Bronchial epithelial cell (primary cell): ENCODE measurements around the gene SERPINB4. TPM values are rescaled to one million over a fixed set of nuclear protein-coding genes. Genes with fewer than 3 reads are reported as not detected.

Experiments
- DNase-seq: peaks from one replicate; pipeline ENCODE4 v3.0.0-alpha.2; 2010; ENCODE audit warnings: low read depth
- FAIRE-seq: peaks from 2 replicates; lab custom pipeline; 2011; peaks lifted over from hg19 to GRCh38; lab: Jason Lieb, UNC
- H3K27me3 ChIP-seq: 2 replicates; pipeline ENCODE4 v1.5.1; 2011; ENCODE audit warnings: low read length; ENCODE audit not compliant: control insufficient read depth, insufficient read depth
- H3K36me3 ChIP-seq: 2 replicates; pipeline ENCODE4 v1.5.1; 2011; ENCODE audit warnings: low read length; ENCODE audit not compliant: control insufficient read depth, insufficient read depth
- H3K4me3 ChIP-seq: 2 replicates; pipeline ENCODE4 v1.5.1; 2011; ENCODE audit warnings: mild to moderate bottlenecking, low read depth, low read length, control low read depth
- CTCF ChIP-seq: IDR thresholded peaks from 2 replicates; pipeline ENCODE4 v1.5.1; 2011; ENCODE audit warnings: mild to moderate bottlenecking, moderate library complexity, low read length, control low read depth, inconsistent platforms; ENCODE audit not compliant: insufficient read depth, severe bottlenecking
- total RNA-seq: library from RNA; depleted of rRNA; stranded (reverse); fragments of >200 nt; gene quantifications from 2 replicates; pipeline ENCODE4 v1.2.1, GENCODE V29; 2014

Gene SERPINB4
- total RNA-seq, 1 donor from 2014 or later: 0.26 TPM

DNA sequence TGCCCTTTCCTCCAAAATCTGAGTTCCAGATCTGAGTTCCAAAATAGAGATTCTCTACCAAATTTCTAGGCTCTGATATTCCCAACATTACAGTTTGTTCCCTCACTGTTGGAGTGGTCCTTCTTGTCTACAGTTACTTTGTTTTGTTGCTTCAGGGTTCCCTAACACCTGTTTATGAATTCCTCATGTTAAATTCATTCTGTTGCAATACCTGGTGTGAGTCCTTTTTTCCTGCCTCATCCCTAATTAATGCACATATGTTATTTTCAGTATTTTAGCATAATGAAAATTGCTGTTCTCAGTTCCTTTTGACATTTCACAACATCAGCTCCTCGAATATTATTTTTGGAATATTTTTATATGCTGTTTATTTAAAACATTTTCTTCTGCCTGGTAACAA, 40.7 kb downstream of the SERPINB4 start:
- no peak for FAIRE-seq
- DNase-seq: peak; percentile 48

GRCh38 chr18:63596964-63597363, 47.1 kb downstream of the SERPINB4 start:
- no peak overlapping the region for H3K4me3 ChIP-seq
- FAIRE-seq (peak; percentile 62), DNase-seq (no peak)
- TF ChIP-seq CTCF: no peak
- H3K36me3 ChIP-seq: peaks cover 5% of the 10 kb centered on the region
- no peaks in the 10 kb centered on the region for H3K27me3 ChIP-seq

More for the DNA sequence above, 40.7 kb downstream of the SERPINB4 start:
- TF ChIP-seq CTCF: no peak
- Histone ChIP-seq H3K36me3 (no peaks in the 10 kb centered on the region), H3K4me3 (no peak overlapping the region), H3K27me3 (no peaks in the 10 kb centered on the region)

GRCh38 chr18:63592471-63592870, 51.6 kb downstream of the SERPINB4 start:
- H3K27me3 ChIP-seq: no peaks in the 10 kb centered on the region
- peaks cover 5% of the 10 kb centered on the region for H3K36me3 ChIP-seq
- FAIRE-seq (no peak), DNase-seq (no peak)
- H3K4me3 ChIP-seq: no peak overlapping the region
- no peak for TF ChIP-seq CTCF

DNA sequence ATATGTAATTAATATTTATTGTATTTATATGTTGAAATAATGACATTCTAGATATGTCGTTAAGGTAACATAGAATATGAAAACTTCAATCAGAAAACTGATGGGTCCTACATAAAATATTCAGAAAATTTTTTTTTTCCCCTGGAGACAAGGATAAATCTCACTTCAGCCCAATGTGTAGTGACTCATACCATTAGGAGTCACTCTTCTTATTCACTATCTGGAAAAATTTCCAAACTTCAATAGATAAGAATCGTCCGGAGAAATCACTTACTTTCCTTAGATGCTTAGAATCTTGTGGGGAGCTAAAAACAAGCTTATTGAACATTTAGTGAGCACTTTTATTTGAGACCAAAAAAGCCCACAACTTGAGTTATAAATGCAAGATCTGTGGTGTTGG, 52.3 kb downstream of the SERPINB4 start:
- TF ChIP-seq CTCF: no peak
- peak; percentile 45 for DNase-seq
- no peak overlapping the region for H3K4me3 ChIP-seq
- no peak for FAIRE-seq
- H3K36me3 ChIP-seq: peaks cover 4% of the 10 kb centered on the region
- H3K27me3 ChIP-seq: no peaks in the 10 kb centered on the region

DNA sequence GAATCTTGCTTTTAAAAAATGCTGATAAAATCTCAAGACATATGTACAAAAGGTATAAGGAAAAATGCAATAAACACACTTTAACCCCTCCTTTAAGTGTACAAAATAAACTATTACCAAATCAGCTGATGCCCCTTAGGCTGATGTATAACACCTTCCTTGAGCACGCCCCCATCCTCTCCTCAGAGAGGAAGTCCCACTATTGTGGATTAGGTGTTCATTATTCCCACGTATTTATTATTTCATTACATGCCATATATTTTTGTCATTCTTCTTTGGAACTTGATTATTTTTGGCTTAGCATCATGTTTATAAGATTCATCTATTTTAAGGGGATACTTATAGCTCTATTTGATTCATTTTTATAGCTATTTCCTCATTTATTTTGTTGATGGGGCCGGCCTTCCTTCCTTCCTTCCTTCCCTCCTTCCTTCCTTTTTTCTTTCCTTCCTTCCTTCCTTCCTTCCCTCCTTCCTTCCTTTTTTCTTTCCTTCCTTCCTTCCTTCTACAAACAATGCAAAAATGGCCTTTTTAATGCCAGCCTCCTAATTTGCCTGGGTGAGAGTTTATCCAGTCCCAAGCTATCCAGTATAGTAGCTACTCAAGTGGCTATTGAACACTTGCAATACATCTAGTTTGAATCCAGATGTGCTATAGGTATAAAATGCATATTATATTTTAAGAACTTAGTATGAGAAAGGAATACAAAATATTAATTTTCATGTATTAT, 52.9 kb downstream of the SERPINB4 start:
- TF ChIP-seq CTCF: no peak
- peaks cover 4% of the 10 kb centered on the region for H3K36me3 ChIP-seq
- FAIRE-seq (no peak), DNase-seq (no peak)
- H3K27me3 ChIP-seq: no peaks in the 10 kb centered on the region
- no peak overlapping the region for H3K4me3 ChIP-seq

GRCh38 chr18:63590373-63590772, 53.7 kb downstream of the SERPINB4 start:
- H3K27me3 ChIP-seq: no peaks in the 10 kb centered on the region
- DNase-seq: no peak
- no peak for TF ChIP-seq CTCF
- no peak overlapping the region for H3K4me3 ChIP-seq
- H3K36me3 ChIP-seq: peaks cover 4% of the 10 kb centered on the region
- FAIRE-seq: peak; percentile 28
